ENCODE measurements around the gene WDR86. TPM values are rescaled to one million over a fixed set of nuclear protein-coding genes. Genes with fewer than 3 reads are reported as not detected.
A peak's percentile ranks its signal among the peaks of the same experiment; 100 is the strongest.

The WDR86 gene
- total RNA-seq, 6 donors from 2014 or later: 1.1 to 17.4 (median 3.9) TPM

- Histone ChIP-seq H3K27me3 (no peaks in the 10 kb centered on the region), H3K36me3 (no peaks in the 10 kb centered on the region), H3K4me3 (no peak overlapping the region), H3K4me1 (no peaks in the 10 kb centered on the region), H3K27ac (no peak overlapping the region), H3K9me3 (no peaks in the 10 kb centered on the region)
- WGBS, 2 donors: 89 to 96% methylated on average over 7 to 10 of the region's 10 CpGs
- TF ChIP-seq EP300 (IDR thresholded peaks at IDR 0.05): no peak
- no peak for TF ChIP-seq POLR2AphosphoS5 (IDR thresholded peaks at IDR 0.05)
- no peak for TF ChIP-seq POLR2A (IDR thresholded peaks at IDR 0.05)
- TF ChIP-seq CTCF (IDR thresholded peaks at IDR 0.05): no peak
- DNase-seq: no peak
- ATAC-seq (ENCODE audit: low FRiP score in 2 of 2): no peak
Measured at GRCh38 chr7:151388430-151388829, 21.4 kb downstream of the WDR86 start.

DNA sequence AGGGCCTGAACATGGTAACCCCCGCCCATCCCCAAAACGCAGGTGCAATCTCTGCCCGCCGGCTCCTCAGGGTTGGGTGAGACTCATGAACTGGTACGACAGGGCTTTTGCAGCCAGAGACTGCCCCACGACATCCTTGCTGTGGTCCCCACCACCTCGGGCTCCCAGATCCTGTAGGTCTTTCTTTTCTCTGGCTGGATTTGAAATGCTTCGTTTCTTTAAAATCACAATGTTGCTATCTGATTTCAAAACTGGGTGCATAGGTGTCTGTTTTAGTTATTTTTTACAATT is 21.9 kb downstream of the WDR86 start:
- Histone ChIP-seq H3K27ac (no peak overlapping the region), H3K4me1 (no peaks in the 10 kb centered on the region), H3K36me3 (no peaks in the 10 kb centered on the region), H3K4me3 (no peak overlapping the region), H3K9me3 (no peaks in the 10 kb centered on the region), H3K27me3 (no peaks in the 10 kb centered on the region)
- WGBS, 2 donors: 92% methylated on average over 8 of the region's 8 CpGs
- no peak for DNase-seq
- TF ChIP-seq POLR2A (IDR thresholded peaks at IDR 0.05) (no peak), CTCF (IDR thresholded peaks at IDR 0.05) (no peak), EP300 (IDR thresholded peaks at IDR 0.05) (no peak), POLR2AphosphoS5 (IDR thresholded peaks at IDR 0.05) (no peak)
- ATAC-seq (ENCODE audit: low FRiP score in 2 of 2): no peak

- no peak overlapping the region for H3K4me3 ChIP-seq
- WGBS, 2 donors: 87 to 98% methylated on average over 8 to 22 of the region's 24 CpGs
- H3K27ac ChIP-seq: no peak overlapping the region
- peaks cover 0 to 4% (median 1%) of the 10 kb centered on the region in 4 donors for H3K27me3 ChIP-seq
- H3K4me1 ChIP-seq: peaks cover 0 to 2% (median under 1%) of the 10 kb centered on the region in 4 donors
- no peaks in the 10 kb centered on the region for H3K36me3 ChIP-seq
- TF ChIP-seq POLR2A (IDR thresholded peaks at IDR 0.05) (no peak), POLR2AphosphoS5 (IDR thresholded peaks at IDR 0.05) (no peak), CTCF (IDR thresholded peaks at IDR 0.05) (no peak), EP300 (IDR thresholded peaks at IDR 0.05) (no peak)
- DNase-seq (peak in 1 of 2 donors; percentile 73), ATAC-seq (ENCODE audit: low FRiP score in 2 of 2) (no peak)
- H3K9me3 ChIP-seq: no peaks in the 10 kb centered on the region
Measured at GRCh38 chr7:151387161-151388006, 22.5 kb downstream of the WDR86 start.

- Histone ChIP-seq H3K9me3 (no peaks in the 10 kb centered on the region), H3K4me1 (peaks cover 8 to 10% (median 9%) of the 10 kb centered on the region in 4 donors), H3K36me3 (no peaks in the 10 kb centered on the region), H3K27me3 (peaks cover 0 to 12% (median 7%) of the 10 kb centered on the region in 4 donors), H3K4me3 (no peak overlapping the region), H3K27ac (no peak overlapping the region)
- DNase-seq (no peak), ATAC-seq (ENCODE audit: low FRiP score in 2 of 2) (no peak)
- WGBS, 2 donors: 60 to 66% methylated on average over 9 to 16 of the region's 16 CpGs
- TF ChIP-seq POLR2A (IDR thresholded peaks at IDR 0.05): no peak
- no peak for TF ChIP-seq EP300 (IDR thresholded peaks at IDR 0.05)
- no peak for TF ChIP-seq POLR2AphosphoS5 (IDR thresholded peaks at IDR 0.05)
- no peak for TF ChIP-seq CTCF (IDR thresholded peaks at IDR 0.05)
Measured at GRCh38 chr7:151386301-151387160, 23.3 kb downstream of the WDR86 start.

Measured in upper lobe of left lung (tissue), 6 donors.